GM12878 (cell line): ENCODE measurements around the gene ATP6V1G2. TPM values are rescaled to one million over a fixed set of nuclear protein-coding genes. Genes with fewer than 3 reads are reported as not detected.

Experiments
- ATF2 ChIP-seq: IDR thresholded peaks from 2 replicates; pipeline ENCODE4 v1.6.1; 2012; ENCODE audit warnings: low read length, inconsistent platforms
- CBX5 ChIP-seq: sonication (generic); IDR thresholded peaks from 2 replicates; pipeline ENCODE4 v1.6.1; 2016; ENCODE audit warnings: low read depth, moderate library complexity, mild to moderate bottlenecking, inconsistent platforms
- CHD2 ChIP-seq: IDR thresholded peaks from 2 replicates; pipeline ENCODE4 v1.6.1; 2011; ENCODE audit warnings: low read depth, low read length, improper control_type of control experiment, borderline replicate concordance
- CREB1 ChIP-seq: IDR thresholded peaks from 2 replicates; pipeline ENCODE4 v1.6.1; 2012; ENCODE audit warnings: low read depth, mild to moderate bottlenecking, inconsistent platforms
- E2F8 ChIP-seq: fragments of 450-650 bp; IDR thresholded peaks from 2 replicates; pipeline ENCODE4 v1.6.1; 2018; ENCODE audit warnings: mild to moderate bottlenecking, low read depth, moderate library complexity; ENCODE audit not compliant: partially characterized antibody
- EP300 ChIP-seq, 2 experiments: fragments of 150-350 bp in 1 of 2; IDR thresholded peaks; 2 replicates each; pipeline ENCODE4 v1.6.1; 2011 to 2012; ENCODE audit warnings: low read depth in 2 of 2, low read length in 2 of 2, borderline replicate concordance in 1 of 2, improper control_type of control experiment in 1 of 2, inconsistent platforms in 1 of 2; ENCODE audit not compliant: control insufficient read depth in 1 of 2
- ESRRA ChIP-seq: IDR thresholded peaks from 2 replicates; pipeline ENCODE4 v1.6.1; 2012; ENCODE audit warnings: mild to moderate bottlenecking, low read length, improper control_type of control experiment
- EZH2 ChIP-seq: IDR thresholded peaks from 2 replicates; pipeline ENCODE4 v1.6.1; 2012; ENCODE audit warnings: low read depth, mild to moderate bottlenecking, control low read depth, inconsistent platforms, low read length, borderline replicate concordance; ENCODE audit not compliant: control insufficient read depth
- GATAD2B ChIP-seq: fragments of 450-650 bp; conservative IDR thresholded peaks from 2 replicates; pipeline ENCODE4 v1.6.1; 2017; ENCODE audit warnings: low read depth, mild to moderate bottlenecking, moderate library complexity
- MXI1 ChIP-seq: fragments of 150-350 bp; IDR thresholded peaks from 2 replicates; pipeline ENCODE4 v1.6.1; 2011; ENCODE audit warnings: low read depth, mild to moderate bottlenecking, inconsistent platforms, low read length, improper control_type of control experiment
- NFXL1 ChIP-seq: fragments of 450-650 bp; IDR thresholded peaks from 2 replicates; pipeline ENCODE4 v1.6.1; 2017; ENCODE audit warnings: antibody characterized with exemption, mild to moderate bottlenecking, borderline replicate concordance
- NR2C2 ChIP-seq: IDR thresholded peaks from 2 replicates; pipeline ENCODE4 v1.6.1; 2011; ENCODE audit warnings: borderline replicate concordance, low read depth; ENCODE audit not compliant: control insufficient read depth, insufficient read length
- POLR2AphosphoS2 ChIP-seq: IDR thresholded peaks from 2 replicates; pipeline ENCODE4 v1.6.1; 2011; ENCODE audit warnings: low read depth, mild to moderate bottlenecking, low read length, improper control_type of control experiment, moderate library complexity
- POLR2AphosphoS5 ChIP-seq: IDR thresholded peaks from 2 replicates; pipeline ENCODE4 v1.6.1; 2011; ENCODE audit warnings: mild to moderate bottlenecking, low read length, inconsistent platforms
- RAD51 ChIP-seq: fragments of 450-650 bp; IDR thresholded peaks from 2 replicates; pipeline ENCODE4 v1.6.1; 2016; ENCODE audit warnings: moderate library complexity, mild to moderate bottlenecking, inconsistent platforms
- RBBP5 ChIP-seq: fragments of 200-600 bp; sonication (generic); conservative IDR thresholded peaks from 2 replicates; pipeline ENCODE4 v1.6.1; 2016
- RELA ChIP-seq: fragments of 450-650 bp; IDR thresholded peaks from 2 replicates; pipeline ENCODE4 v1.8.0; 2014; ENCODE audit warnings: borderline replicate concordance; ENCODE audit not compliant: partially characterized antibody
- REST ChIP-seq: IDR thresholded peaks from 2 replicates; pipeline ENCODE4 v1.6.1; 2012; ENCODE audit warnings: mild to moderate bottlenecking, low read depth, low read length
- SIN3A ChIP-seq: IDR thresholded peaks from 2 replicates; pipeline ENCODE4 v1.6.1; 2012; ENCODE audit warnings: low read depth, low read length, improper control_type of control experiment
- SMAD5 ChIP-seq: IDR thresholded peaks from 2 replicates; pipeline ENCODE4 v1.6.1; 2016; ENCODE audit warnings: antibody characterized with exemption, low read depth
- TAF1 ChIP-seq: IDR thresholded peaks from 2 replicates; pipeline ENCODE4 v1.6.1; 2011; ENCODE audit warnings: mild to moderate bottlenecking, low read depth, low read length, borderline replicate concordance
- polyA plus RNA-seq, 11 experiments: library from polyadenylated mRNA; depleted of rRNA in 4 of 11; unstranded in 6 of 11; stranded (reverse) in 5 of 11; fragments of >200 nt; fragmentation: Nextera tagmentation in 4 of 11; fragmentation: Illumina TruSeq in 1 of 11; extraction: Ambion mirVana in 4 of 11; extraction: Trizol in 1 of 11; gene quantifications; 1 replicate in 1 of 11; 2 replicates in 10 of 11; pipeline versions ENCODE4 v1.2.1 to v1.2.3, GENCODE V29; 2011 to 2016; ENCODE audit warnings: inconsistent platforms in 2 of 11, missing spikeins in 2 of 11, low read depth in 1 of 11
- total RNA-seq, 4 experiments: library from RNA; depleted of rRNA in 3 of 4; stranded (reverse); fragments of >200 nt in 3 of 4; fragmentation: Illumina TruSeq in 1 of 4; extraction: Trizol in 1 of 4; gene quantifications; 2 replicates each; pipeline versions ENCODE4 v1.2.1 to v1.2.3, GENCODE V29; 2013 to 2021

Gene ATP6V1G2
- total and polyA plus RNA-seq, 10 of the 15 experiments (the other 5 are each of a cell fraction or from before 2014, with no cell fraction given), result 0.45 to 8.9 (median 2.8) TPM

GRCh38 chr6:31575335-31575901, 29.0 kb upstream of the ATP6V1G2 start, which contains the start of gene TNF (continued):
- TF ChIP-seq REST (no peak), TAF1 (peak; percentile 94; the same call in 1 of the 2 replicates), CHD2 (0 out of 2 replicates have a peak, but pooled peaks have one; percentile 8), MXI1 (peak; percentile 63), NFXL1 (no peak), GATAD2B (peak; percentile 50; the same call in 1 of the 2 replicates), E2F8 (no peak), CBX5 (no peak), RAD51 (no peak), RBBP5 (no peak), CREB1 (no peak), SIN3A (peak; percentile 70; the same call in 1 of the 2 replicates), ATF2 (no peak), POLR2AphosphoS2 (peak; percentile 96), EZH2 (no peak), SMAD5 (peak; percentile 99), NR2C2 (no peak), RELA (peak; percentile 51), EP300 (IDR thresholded peaks at IDR 0.05; ENCODE audit: borderline replicate concordance in 1 of 2, control insufficient read depth in 1 of 2, low read depth in 2 of 2, low read length in 2 of 2) (no peak), POLR2AphosphoS5 (peak; percentile 100), ESRRA (no peak)
